Measurements from ENCODE around the gene PDGFRB.

Gene PDGFRB

DNA sequence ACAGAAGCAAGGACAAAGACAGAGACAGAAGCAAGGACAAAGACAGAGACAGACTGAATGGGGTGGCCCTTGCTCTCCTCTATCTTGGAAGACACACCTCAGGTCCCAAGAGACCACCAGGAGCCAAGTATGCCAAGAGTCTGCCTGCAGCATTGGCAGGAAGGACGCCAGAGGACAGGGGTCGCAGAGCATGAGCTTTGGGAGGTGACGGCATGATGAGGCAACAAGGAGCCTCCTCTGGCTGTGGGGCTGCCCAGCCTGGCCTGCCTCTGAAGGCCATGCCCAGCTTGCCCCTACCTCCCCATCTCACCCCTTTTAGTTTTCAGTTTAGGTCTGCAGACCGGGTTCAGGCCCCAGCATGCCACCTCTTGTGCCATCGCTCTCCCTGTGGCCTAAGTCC lies 17.6 kb downstream of the PDGFRB start:
- Histone ChIP-seq H3K4me3 (ENCODE audit: low read depth, low read length) (no peak overlapping the region), H3K36me3 (replicated peaks) (peaks cover 45% of the 10 kb centered on the region), H3K27me3 (replicated peaks) (no peaks in the 10 kb centered on the region), H3K27ac (peak overlapping the region; percentile 94)
- in situ Hi-C loops (cut with HindIII; ENCODE audit: low pct_ligation_motif_present, low sequenced_read_pairs): no loop called here
- DNase-seq: no peak
- TF ChIP-seq, protein P1, sequence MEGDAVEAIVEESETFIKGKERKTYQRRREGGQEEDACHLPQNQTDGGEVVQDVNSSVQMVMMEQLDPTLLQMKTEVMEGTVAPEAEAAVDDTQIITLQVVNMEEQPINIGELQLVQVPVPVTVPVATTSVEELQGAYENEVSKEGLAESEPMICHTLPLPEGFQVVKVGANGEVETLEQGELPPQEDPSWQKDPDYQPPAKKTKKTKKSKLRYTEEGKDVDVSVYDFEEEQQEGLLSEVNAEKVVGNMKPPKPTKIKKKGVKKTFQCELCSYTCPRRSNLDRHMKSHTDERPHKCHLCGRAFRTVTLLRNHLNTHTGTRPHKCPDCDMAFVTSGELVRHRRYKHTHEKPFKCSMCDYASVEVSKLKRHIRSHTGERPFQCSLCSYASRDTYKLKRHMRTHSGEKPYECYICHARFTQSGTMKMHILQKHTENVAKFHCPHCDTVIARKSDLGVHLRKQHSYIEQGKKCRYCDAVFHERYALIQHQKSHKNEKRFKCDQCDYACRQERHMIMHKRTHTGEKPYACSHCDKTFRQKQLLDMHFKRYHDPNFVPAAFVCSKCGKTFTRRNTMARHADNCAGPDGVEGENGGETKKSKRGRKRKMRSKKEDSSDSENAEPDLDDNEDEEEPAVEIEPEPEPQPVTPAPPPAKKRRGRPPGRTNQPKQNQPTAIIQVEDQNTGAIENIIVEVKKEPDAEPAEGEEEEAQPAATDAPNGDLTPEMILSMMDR (IDR thresholded peaks at IDR 0.05; ENCODE audit: low read depth, low read length, missing control alignments): no peak

- Histone ChIP-seq H3K4me3 (ENCODE audit: low read depth, low read length) (no peak overlapping the region), H3K27ac (peak overlapping the region; percentile 94), H3K27me3 (replicated peaks) (no peaks in the 10 kb centered on the region), H3K36me3 (replicated peaks) (peaks cover 49% of the 10 kb centered on the region)
- TF ChIP-seq, protein P1 (IDR thresholded peaks at IDR 0.05; ENCODE audit: low read depth, low read length, missing control alignments): no peak
- in situ Hi-C loops (cut with HindIII; ENCODE audit: low pct_ligation_motif_present, low sequenced_read_pairs): no loop called here
- DNase-seq: peak; percentile 60
Observed at GRCh38 chr5:150137168-150137957, 18.3 kb downstream of the PDGFRB start.

- Histone ChIP-seq H3K27me3 (replicated peaks) (no peaks in the 10 kb centered on the region), H3K27ac (peak overlapping the region; percentile 94), H3K36me3 (replicated peaks) (peaks cover 53% of the 10 kb centered on the region), H3K4me3 (ENCODE audit: low read depth, low read length) (no peak overlapping the region)
- DNase-seq: no peak
- in situ Hi-C loops (cut with HindIII; ENCODE audit: low pct_ligation_motif_present, low sequenced_read_pairs): no loop called here
- TF ChIP-seq, protein P1 (IDR thresholded peaks at IDR 0.05; ENCODE audit: low read depth, low read length, missing control alignments): no peak
Observed at GRCh38 chr5:150136305-150137167, 19.1 kb downstream of the PDGFRB start.

DNA sequence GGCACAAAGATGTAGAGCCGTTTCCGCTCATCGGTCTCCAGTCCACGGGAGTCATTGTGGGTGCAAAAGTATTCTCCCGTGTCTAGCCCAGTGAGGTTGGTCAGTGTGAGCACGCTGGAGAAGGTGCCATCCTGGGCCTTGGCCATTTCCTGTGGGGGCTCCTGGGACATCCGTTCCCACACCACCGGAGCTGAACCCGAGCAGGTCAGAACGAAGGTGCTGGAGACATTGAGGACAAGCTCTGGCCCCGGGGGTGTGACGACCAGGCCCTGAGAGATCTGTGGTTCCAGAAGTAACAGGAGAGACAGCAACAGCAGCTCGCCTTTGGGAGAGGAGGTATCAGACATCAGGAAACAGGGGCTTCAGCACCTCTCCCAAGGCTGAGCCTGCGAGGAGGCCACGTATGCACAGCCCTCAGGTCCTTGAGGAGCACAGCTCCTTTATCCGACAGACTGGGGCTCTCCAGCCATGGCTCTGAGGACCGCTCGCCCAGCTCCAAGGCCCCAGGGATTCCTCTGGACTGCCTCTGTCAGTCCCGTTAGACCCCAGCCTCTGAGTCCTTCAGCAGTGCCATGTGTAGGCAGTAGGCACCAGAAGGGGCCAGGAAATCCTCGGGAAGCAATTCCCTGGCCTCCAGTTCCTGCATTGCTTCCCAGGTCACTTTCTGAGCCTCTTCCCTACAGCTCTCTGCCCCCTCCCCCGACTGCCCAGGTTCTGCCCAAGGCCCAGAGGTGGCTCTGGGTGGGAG lies 19.9 kb downstream of the PDGFRB start:
- Histone ChIP-seq H3K27ac (no peak overlapping the region), H3K27me3 (replicated peaks) (no peaks in the 10 kb centered on the region), H3K36me3 (replicated peaks) (peaks cover 48% of the 10 kb centered on the region), H3K4me3 (ENCODE audit: low read depth, low read length) (no peak overlapping the region)
- in situ Hi-C loops (cut with HindIII; ENCODE audit: low pct_ligation_motif_present, low sequenced_read_pairs): no loop called here
- TF ChIP-seq, protein P1 (IDR thresholded peaks at IDR 0.05; ENCODE audit: low read depth, low read length, missing control alignments): no peak
- DNase-seq: no peak

DNA sequence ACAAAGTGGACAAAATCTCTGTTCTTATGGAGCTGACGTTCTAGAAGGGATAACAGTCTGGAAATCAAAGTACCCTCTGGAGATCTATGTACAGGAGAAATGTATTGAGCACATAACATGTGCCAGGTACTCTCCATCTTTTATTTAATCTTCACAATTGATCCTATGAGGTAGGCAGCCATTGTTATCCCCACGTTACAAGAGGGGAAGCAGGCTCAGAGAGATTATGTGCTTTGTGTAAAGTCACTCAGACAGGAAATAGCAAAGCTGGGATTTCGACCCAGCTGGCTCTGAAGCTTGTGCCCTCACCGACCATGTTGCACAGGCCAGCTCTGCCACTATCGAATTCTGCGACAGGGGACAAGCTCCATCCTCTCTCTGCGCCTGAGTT lies 21.5 kb downstream of the PDGFRB start:
- no peak for DNase-seq
- no peaks in the 10 kb centered on the region for H3K27me3 ChIP-seq (replicated peaks)
- in situ Hi-C loops (cut with HindIII; ENCODE audit: low pct_ligation_motif_present, low sequenced_read_pairs): no loop called here
- H3K27ac ChIP-seq: no peak overlapping the region
- H3K36me3 ChIP-seq (replicated peaks): peaks cover 62% of the 10 kb centered on the region
- H3K4me3 ChIP-seq (ENCODE audit: low read depth, low read length): no peak overlapping the region
- TF ChIP-seq, protein P1 (IDR thresholded peaks at IDR 0.05; ENCODE audit: low read depth, low read length, missing control alignments): no peak

All from brain microvascular endothelial cell (primary cell).